ENCODE results near the gene ZNF215.
"Not testable (repeated sequence)": the region's sequence is repeated elsewhere in the genome, so short reads cannot be mapped to it uniquely, and the experiment has no call there.

ZNF215 gene

GRCh38 chr11:6926208-6927029, at the start of gene ZNF215:
ZNF215 (plus strand) TSS chr11:6926426; CDS start chr11:6932273, 5,847 bp downstream.
- no peaks in the 10 kb centered on the region for H3K36me3 Mint-ChIP-seq (ENCODE audit: low read depth)
- peak within 1 kb of the TSS; percentile 76 for H3K4me3 Mint-ChIP-seq
- peaks cover 21% of the 10 kb centered on the region for H3K4me1 Mint-ChIP-seq (ENCODE audit: low read depth)
- no peak within 1 kb of the TSS for H3K27ac Mint-ChIP-seq
- peaks cover 77% of the 10 kb centered on the region for H3K27me3 Mint-ChIP-seq
- peaks cover 8% of the 10 kb centered on the region for H3K9me3 Mint-ChIP-seq

DNA sequence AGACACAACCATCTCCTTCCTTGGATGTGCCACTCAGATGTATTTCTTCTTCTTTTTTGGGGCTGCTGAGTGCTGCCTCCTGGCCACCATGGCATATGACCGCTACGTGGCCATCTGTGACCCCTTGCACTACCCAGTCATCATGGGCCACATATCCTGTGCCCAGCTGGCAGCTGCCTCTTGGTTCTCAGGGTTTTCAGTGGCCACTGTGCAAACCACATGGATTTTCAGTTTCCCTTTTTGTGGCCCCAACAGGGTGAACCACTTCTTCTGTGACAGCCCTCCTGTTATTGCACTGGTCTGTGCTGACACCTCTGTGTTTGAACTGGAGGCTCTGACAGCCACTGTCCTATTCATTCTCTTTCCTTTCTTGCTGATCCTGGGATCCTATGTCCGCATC, 49.3 kb upstream of the ZNF215 start:
- Mint-ChIP-seq H3K27ac (no peak overlapping the region), H3K9me3 (no peaks in the 10 kb centered on the region), H3K36me3 (ENCODE audit: low read depth) (no peaks in the 10 kb centered on the region)

DNA sequence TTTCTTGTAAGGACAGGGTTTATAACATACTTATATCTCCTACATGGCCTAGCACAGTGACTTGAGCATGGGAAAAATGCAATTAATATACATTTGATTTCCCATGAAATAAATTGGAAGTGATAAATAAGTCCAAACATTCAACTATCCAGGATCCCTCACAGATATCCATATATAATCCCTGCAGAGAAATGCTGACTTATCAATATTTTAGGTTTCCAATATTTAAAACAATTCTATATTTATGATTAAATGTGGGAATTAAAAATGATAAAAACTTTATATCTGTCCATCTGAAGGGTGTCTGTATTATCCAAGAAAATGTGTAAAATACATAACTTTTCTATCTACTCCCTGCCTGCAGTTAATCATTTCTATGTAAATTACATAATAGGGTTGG, 43.5 kb upstream of the ZNF215 start:
- Mint-ChIP-seq H3K36me3 (ENCODE audit: low read depth) (no peaks in the 10 kb centered on the region), H3K4me3 (no peak overlapping the region), H3K9me3 (peaks cover 5% of the 10 kb centered on the region), H3K4me1 (ENCODE audit: low read depth) (no peaks in the 10 kb centered on the region), H3K27me3 (peaks cover 26% of the 10 kb centered on the region), H3K27ac (no peak overlapping the region)

More for the DNA sequence above, 49.3 kb upstream of the ZNF215 start:
- no peaks in the 10 kb centered on the region for H3K4me1 Mint-ChIP-seq (ENCODE audit: low read depth)
- H3K4me3 Mint-ChIP-seq, result no peak overlapping the region
- H3K27me3 Mint-ChIP-seq, result peaks cover 17% of the 10 kb centered on the region

GRCh38 chr11:6887711-6888110, 38.5 kb upstream of the ZNF215 start:
- H3K27ac Mint-ChIP-seq; H3K36me3 Mint-ChIP-seq (ENCODE audit: low read depth); H3K4me1 Mint-ChIP-seq (ENCODE audit: low read depth); H3K9me3 Mint-ChIP-seq; H3K4me3 Mint-ChIP-seq: not testable (repeated sequence)
- H3K27me3 Mint-ChIP-seq, result peaks cover 24% of the 10 kb centered on the region

- no peaks in the 10 kb centered on the region for H3K4me1 Mint-ChIP-seq (ENCODE audit: low read depth)
- no peak overlapping the region for H3K27ac Mint-ChIP-seq
These were observed 37.4 kb upstream of the ZNF215 start for GRCh38 chr11:6888830-6889229.

DNA sequence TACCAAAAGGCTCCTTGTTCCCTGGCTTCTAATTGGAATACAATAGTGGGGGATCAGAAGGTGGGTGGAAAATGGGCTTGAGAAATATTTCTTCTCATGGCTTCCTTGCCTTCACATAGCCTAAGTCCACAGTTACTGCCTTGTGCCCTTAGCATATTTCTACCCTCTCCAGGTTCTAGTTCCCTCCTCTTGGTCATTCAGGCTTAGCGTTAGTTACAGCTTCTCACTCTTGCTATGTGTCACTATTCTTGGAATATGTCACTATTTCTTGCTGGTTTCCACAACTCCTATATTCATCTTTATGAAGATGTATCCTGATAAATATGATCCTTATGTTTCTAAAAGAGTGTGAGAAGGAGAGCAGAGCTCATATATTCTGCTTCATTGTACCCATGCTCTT, 36.4 kb upstream of the ZNF215 start:
- no peaks in the 10 kb centered on the region for H3K4me1 Mint-ChIP-seq (ENCODE audit: low read depth)
- H3K4me3 Mint-ChIP-seq, result no peak overlapping the region
- H3K9me3 Mint-ChIP-seq, result peaks cover 5% of the 10 kb centered on the region
- H3K27ac Mint-ChIP-seq, result no peak overlapping the region
- H3K36me3 Mint-ChIP-seq (ENCODE audit: low read depth), result no peaks in the 10 kb centered on the region
- peaks cover 11% of the 10 kb centered on the region for H3K27me3 Mint-ChIP-seq

More at GRCh38 chr11:6888830-6889229, 37.4 kb upstream of the ZNF215 start:
- Mint-ChIP-seq H3K9me3 (peaks cover 5% of the 10 kb centered on the region), H3K27me3 (peaks cover 17% of the 10 kb centered on the region), H3K4me3 (no peak overlapping the region), H3K36me3 (ENCODE audit: low read depth) (no peaks in the 10 kb centered on the region)

GRCh38 chr11:6892400-6892799, 33.8 kb upstream of the ZNF215 start, which contains the start of gene OR2D2:
OR2D2 (minus strand) TSS chr11:6892500; CDS start chr11:6892500, 0 bp downstream.
- H3K4me1 Mint-ChIP-seq (ENCODE audit: low read depth), result no peaks in the 10 kb centered on the region
- no peaks in the 10 kb centered on the region for H3K9me3 Mint-ChIP-seq
- no peaks in the 10 kb centered on the region for H3K36me3 Mint-ChIP-seq (ENCODE audit: low read depth)
- H3K4me3 Mint-ChIP-seq, result no peak within 1 kb of the TSS
- peaks cover 3% of the 10 kb centered on the region for H3K27me3 Mint-ChIP-seq
- no peak within 1 kb of the TSS for H3K27ac Mint-ChIP-seq

DNA sequence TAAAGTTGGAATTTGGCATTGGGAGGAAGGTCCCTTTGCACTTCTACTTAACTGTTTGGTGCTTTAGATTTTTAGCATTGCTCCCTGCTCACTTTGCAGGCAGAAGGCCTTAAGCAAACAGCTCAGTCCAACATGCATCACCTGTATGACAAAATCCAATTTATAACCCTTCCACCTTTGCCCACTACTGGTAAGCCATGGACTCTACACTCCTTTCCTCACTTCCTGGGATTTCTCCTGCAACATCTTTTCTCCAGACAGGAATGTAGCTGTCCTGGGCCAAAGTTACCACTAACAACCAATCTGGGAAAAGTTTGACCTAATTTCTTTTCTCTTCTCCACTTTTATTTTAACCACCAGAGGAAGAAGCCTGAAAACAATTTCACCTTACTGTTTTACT, 32.1 kb upstream of the ZNF215 start:
- H3K4me1 Mint-ChIP-seq (ENCODE audit: low read depth), result no peaks in the 10 kb centered on the region
- peaks cover 8% of the 10 kb centered on the region for H3K27me3 Mint-ChIP-seq
- no peak overlapping the region for H3K27ac Mint-ChIP-seq
- H3K4me3 Mint-ChIP-seq, result no peak overlapping the region
- H3K36me3 Mint-ChIP-seq (ENCODE audit: low read depth), result no peaks in the 10 kb centered on the region
- H3K9me3 Mint-ChIP-seq, result no peaks in the 10 kb centered on the region

GRCh38 chr11:6895010-6895409, 31.2 kb upstream of the ZNF215 start:
- Mint-ChIP-seq H3K4me1 (ENCODE audit: low read depth) (no peaks in the 10 kb centered on the region), H3K36me3 (ENCODE audit: low read depth) (no peaks in the 10 kb centered on the region), H3K27ac (no peak overlapping the region), H3K9me3 (no peaks in the 10 kb centered on the region), H3K4me3 (no peak overlapping the region), H3K27me3 (peaks cover 8% of the 10 kb centered on the region)

GRCh38 chr11:6898911-6899310, 27.3 kb upstream of the ZNF215 start:
- Mint-ChIP-seq H3K4me3 (no peak overlapping the region), H3K4me1 (ENCODE audit: low read depth) (no peaks in the 10 kb centered on the region), H3K9me3 (no peaks in the 10 kb centered on the region), H3K27me3 (peaks cover 8% of the 10 kb centered on the region), H3K36me3 (ENCODE audit: low read depth) (no peaks in the 10 kb centered on the region), H3K27ac (no peak overlapping the region)

GRCh38 chr11:6900327-6900999, 25.8 kb upstream of the ZNF215 start:
- Mint-ChIP-seq H3K4me3 (no peak overlapping the region), H3K4me1 (ENCODE audit: low read depth) (no peaks in the 10 kb centered on the region), H3K27me3 (peaks cover 8% of the 10 kb centered on the region), H3K27ac (no peak overlapping the region), H3K36me3 (ENCODE audit: low read depth) (no peaks in the 10 kb centered on the region), H3K9me3 (no peaks in the 10 kb centered on the region)

GRCh38 chr11:6904804-6905203, 21.4 kb upstream of the ZNF215 start:
- H3K36me3 Mint-ChIP-seq (ENCODE audit: low read depth); H3K4me3 Mint-ChIP-seq; H3K27ac Mint-ChIP-seq; H3K9me3 Mint-ChIP-seq; H3K27me3 Mint-ChIP-seq; H3K4me1 Mint-ChIP-seq (ENCODE audit: low read depth): not testable (repeated sequence)

- H3K27ac Mint-ChIP-seq, result no peak overlapping the region
- no peak overlapping the region for H3K4me3 Mint-ChIP-seq
- no peaks in the 10 kb centered on the region for H3K9me3 Mint-ChIP-seq
- H3K4me1 Mint-ChIP-seq (ENCODE audit: low read depth), result no peaks in the 10 kb centered on the region
- no peaks in the 10 kb centered on the region for H3K36me3 Mint-ChIP-seq (ENCODE audit: low read depth)
- no peaks in the 10 kb centered on the region for H3K27me3 Mint-ChIP-seq
These were observed 14.8 kb upstream of the ZNF215 start for GRCh38 chr11:6911378-6911777.

DNA sequence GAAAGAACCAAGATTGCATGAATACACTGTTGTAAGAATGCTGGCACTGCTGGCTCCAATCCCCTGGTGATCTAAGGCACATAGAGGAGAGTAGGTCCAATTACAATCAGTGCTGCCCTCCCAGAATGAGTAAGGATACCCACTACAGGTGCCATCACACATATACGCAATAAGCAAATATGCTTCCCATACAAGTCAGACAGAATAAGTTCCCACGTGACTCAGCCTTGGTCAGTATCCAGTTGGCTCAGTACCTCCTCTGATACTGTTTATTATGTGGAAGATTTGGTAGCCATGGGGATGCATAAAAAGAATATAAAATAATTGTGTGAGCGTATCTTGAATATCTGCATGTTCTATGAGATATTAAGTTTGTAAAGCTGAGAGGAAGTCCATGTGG, 14.3 kb upstream of the ZNF215 start:
- Mint-ChIP-seq H3K27ac (no peak overlapping the region), H3K36me3 (ENCODE audit: low read depth) (no peaks in the 10 kb centered on the region), H3K4me3 (no peak overlapping the region), H3K27me3 (no peaks in the 10 kb centered on the region), H3K9me3 (no peaks in the 10 kb centered on the region), H3K4me1 (ENCODE audit: low read depth) (no peaks in the 10 kb centered on the region)

GRCh38 chr11:6919698-6920097, 6.5 kb upstream of the ZNF215 start:
- Mint-ChIP-seq H3K4me1 (ENCODE audit: low read depth) (no peaks in the 10 kb centered on the region), H3K4me3 (no peak overlapping the region), H3K27ac (no peak overlapping the region), H3K9me3 (no peaks in the 10 kb centered on the region), H3K27me3 (peaks cover 45% of the 10 kb centered on the region), H3K36me3 (ENCODE audit: low read depth) (no peaks in the 10 kb centered on the region)
